Lung microvascular endothelial cell (primary cell): ENCODE data around the gene B4GALNT2. TPM values are rescaled to one million over a fixed set of nuclear protein-coding genes. Genes with fewer than 3 reads are reported as not detected.
A peak's percentile ranks its signal among the peaks of the same experiment; 100 is the strongest.
"Not testable (repeated sequence)": the region's sequence is repeated elsewhere in the genome, so short reads cannot be mapped to it uniquely, and the experiment has no call there.

Experiments used
- DNase-seq, 2 donors: peaks; one replicate each; pipeline versions ENCODE4 v3.0.0 to v3.0.0-alpha.2; 2010; ENCODE audit warnings: low read depth in 2 of 2
- total RNA-seq: library from RNA; depleted of rRNA; stranded (reverse); fragments of >200 nt; gene quantifications from 2 replicates; pipeline ENCODE4 v1.2.1, GENCODE V29; 2014

B4GALNT2 gene
- total RNA-seq, 1 donor from 2014 or later: not detected

GRCh38 chr17:49180303-49180702, 47.7 kb downstream of the B4GALNT2 start:
- DNase-seq: peak; percentile 68 to 73

DNA sequence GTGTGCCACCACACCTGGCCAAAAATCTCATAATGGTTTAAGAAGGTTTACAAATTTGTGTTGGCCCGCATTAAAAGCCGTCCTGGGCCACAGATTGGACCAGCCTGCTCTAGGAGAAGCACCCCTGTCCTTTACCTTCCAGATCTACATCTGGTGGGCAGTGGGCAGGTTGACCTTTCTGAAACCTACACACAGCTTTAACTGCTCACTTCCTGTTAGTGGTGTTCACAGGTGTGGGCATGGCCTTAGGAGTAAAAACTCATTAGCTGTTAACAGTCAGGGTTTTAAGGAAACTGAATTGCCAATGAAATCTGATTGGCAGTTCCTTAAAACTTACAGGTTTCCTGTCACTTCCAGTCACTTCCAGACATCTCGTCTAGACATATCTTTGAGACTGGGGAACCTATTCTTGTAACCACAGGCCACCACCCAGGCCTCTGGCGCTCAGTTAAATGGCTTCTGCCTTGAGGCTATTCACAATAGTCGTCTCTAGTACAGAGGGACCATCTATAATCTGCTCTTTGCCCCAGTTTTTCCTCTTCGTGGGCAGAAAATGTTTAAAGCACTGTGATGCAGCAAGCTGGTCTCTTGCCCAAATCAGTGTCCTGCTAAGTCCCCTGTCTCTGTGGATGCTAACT, 48.5 kb downstream of the B4GALNT2 start:
- no peak for DNase-seq

DNA sequence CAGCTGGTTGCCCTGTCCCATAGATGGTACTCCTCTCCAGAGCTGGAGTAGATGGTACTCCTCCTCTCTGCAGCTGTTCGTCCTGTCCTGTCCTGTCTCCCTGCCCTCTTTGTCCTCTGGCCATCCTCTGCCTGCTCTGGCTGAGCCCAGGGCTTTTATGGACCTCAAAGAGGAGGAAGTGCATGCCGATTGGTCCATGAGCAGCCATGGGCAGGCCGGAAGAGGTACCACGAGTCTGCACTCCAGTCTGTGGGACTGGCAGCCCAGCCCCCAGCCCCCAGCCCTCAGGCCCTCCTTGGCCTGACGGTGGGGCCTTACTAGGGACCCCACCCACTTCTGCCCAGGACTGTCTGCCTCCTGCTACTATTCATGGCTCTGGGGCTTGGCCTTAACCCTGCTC, 50.8 kb downstream of the B4GALNT2 start:
- DNase-seq: no peak

- no peak for DNase-seq
These were observed 51.2 kb downstream of the B4GALNT2 start for GRCh38 chr17:49183801-49184200.

GRCh38 chr17:49184522-49184921, 52.0 kb downstream of the B4GALNT2 start:
- DNase-seq: not testable (repeated sequence)

DNA sequence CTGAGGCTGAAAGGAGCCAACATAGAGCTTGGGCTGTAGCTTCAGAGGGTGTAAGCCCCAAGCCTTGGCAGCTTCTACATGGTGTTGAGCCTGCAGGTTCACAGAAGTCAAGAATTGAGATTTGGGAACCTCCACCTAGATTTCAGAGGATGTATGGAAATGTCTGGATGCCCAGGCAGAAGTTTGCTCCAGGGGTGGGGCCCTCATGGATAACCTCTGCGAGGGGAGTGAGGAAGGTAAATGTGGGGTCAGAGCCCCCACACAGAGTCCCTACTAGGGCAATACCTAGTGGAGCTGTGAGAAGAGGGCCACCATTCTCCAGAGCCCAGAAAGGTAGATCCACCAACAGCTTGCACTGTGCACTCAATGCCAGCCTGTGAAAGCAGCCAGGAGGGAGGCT, 52.8 kb downstream of the B4GALNT2 start:
- not testable (repeated sequence) for DNase-seq

DNA sequence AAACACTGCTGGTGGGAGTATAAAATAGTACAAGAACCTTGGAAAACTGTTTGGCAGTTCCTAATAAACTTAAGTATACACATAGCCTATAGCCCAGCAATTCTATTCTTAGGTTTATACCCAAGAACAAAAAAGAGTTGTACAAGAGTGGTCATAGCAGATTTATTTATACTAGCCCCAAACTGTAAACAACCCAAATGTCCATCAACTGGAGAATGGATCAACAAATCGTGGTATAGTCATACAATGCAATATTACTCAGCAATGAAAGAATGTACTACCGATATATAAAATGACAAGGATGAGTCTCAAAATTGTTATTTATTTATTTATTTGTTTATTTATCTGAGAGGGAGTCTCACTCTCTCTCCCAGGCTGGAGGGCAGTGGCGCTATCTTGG, 54.7 kb downstream of the B4GALNT2 start:
- DNase-seq: no peak

GRCh38 chr17:49190932-49191331, 58.4 kb downstream of the B4GALNT2 start:
- no peak for DNase-seq

- peak in 1 of 2 donors; percentile 71 for DNase-seq
These were observed 58.9 kb downstream of the B4GALNT2 start for GRCh38 chr17:49191409-49191916.

- DNase-seq: peak; percentile 84 to 91
These were observed 59.6 kb downstream of the B4GALNT2 start for GRCh38 chr17:49191917-49192741.

DNA sequence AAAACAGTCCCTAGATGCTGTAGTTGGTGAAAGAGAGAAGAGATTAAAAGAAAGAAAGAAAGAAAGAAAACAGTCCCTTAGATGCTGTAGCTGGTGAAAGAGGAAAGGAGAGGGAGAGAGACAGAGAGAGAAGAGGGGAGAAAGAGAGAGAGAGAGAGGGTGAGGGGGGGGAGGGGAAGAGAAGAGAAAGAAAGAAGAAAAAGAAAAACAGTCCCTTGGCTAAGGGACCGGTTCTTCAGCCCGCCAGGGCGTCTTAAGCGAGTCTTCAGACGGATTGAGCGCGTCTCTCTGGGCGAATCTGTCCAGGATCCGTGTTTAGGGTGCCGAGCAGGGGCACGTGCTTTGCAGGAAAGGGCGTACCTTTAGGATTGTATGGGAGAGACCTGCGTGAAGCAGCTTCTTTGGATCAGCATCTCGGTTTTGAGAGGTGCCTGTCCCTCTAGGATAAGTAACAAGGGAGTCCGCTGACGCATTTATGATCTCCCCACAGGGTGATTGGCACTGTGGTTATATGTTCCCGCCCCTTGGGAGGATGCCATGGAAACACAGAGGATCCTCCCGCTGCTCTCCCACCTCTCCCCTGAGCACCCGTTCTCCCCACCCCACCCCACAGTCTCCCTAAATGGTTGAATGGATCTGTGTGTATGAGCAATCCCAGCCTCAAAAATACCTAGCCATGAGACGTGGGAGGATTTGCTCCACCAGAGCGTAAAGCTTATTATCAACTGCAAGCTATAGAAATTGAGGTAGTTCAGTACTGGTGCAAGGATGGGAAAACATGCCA, 61.1 kb downstream of the B4GALNT2 start:
- DNase-seq: peak; percentile 65 to 67

DNA sequence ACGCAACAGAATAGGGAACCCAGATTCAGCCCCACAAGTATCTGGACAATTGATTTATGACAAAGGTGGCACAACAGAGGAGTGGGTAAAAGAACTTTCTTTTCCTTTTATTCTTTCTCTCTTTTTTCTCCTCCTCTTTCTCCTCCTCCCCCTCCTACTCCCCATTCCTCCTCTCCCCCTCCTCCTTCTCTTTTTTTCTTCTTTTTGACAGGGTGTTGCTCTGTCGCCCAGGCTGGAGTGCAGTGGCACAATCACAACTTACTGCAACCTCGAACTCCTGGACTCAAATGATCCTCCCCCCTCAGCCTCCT, 61.7 kb downstream of the B4GALNT2 start:
- DNase-seq: no peak

- no peak for DNase-seq
These were observed 63.2 kb downstream of the B4GALNT2 start for GRCh38 chr17:49195751-49196150.

DNA sequence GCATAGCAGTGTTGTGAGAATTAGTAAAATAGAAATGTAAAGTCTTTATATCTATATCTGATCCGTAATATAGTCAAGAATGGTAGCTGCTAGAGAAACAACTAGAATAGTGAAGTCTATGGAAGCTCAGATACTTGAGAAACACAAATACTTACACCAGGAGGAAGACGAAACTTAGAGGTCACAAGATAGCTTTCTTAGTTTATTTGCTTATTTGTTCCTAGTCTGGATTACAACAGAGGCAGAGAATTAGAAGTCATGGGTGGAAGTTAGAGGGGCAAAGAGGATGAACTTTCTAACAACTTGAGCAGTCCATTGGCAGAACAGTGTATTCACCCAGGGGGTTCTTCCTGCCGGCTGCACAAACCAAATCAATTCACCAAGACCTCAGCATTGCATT, 64.0 kb downstream of the B4GALNT2 start:
- no peak for DNase-seq

DNA sequence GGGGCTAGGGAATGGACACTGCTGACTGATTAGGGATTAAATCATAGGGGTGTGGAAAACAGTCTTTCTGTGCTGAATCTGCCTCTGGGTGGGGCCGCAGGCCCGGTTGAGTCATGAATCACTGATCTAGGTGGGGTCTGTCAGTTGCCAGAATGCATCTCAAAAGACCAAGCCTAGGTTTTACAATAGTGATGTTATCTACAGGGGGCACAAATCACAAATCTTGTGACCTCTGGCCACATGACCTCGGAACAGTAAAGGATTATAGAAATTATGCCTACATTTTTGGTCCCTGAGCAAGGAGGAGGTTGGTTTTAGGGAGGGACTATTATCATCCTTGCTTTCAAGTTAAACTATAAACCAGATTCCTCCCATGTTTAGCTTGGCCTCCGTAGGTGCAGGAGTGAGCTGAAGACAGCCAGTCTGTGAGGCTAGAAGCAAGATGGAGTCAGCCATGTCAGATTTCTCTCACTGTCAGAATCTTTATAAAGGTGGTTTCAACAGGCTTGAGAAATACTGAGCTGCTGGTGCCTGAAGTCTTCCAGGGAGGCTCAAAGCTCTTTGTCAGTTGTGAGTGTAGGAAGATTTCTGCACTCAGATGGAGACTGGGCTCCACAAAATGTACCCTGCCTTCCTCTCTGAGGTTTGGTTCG, 64.9 kb downstream of the B4GALNT2 start:
- no peak for DNase-seq

- DNase-seq: no peak
These were observed 65.6 kb downstream of the B4GALNT2 start for GRCh38 chr17:49198211-49198610.

- no peak for DNase-seq
These were observed 68.0 kb downstream of the B4GALNT2 start for GRCh38 chr17:49200423-49201083.

DNA sequence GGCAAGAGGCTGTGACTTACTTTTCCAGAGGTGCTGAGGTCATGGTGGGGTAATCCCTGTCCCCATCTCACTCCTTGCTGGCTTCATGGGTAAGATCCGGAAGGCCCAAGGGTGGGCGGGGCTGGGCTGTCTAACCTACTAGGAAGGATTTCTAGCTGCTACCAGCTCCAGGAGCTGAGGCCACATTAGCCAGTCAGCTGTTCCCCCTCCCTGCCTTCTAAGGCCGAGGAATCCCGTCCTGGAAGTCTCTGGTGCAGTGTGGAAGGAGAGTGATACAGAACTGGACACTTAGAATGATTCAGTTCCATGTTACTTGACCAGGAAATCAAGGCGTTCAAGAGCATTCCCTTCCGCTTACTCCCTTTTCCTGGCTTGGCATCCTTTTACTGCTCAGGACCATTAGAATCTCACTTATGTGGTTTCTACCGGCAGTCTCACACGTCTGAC, 68.9 kb downstream of the B4GALNT2 start:
- peak in 1 of 2 donors; percentile 88 for DNase-seq

DNA sequence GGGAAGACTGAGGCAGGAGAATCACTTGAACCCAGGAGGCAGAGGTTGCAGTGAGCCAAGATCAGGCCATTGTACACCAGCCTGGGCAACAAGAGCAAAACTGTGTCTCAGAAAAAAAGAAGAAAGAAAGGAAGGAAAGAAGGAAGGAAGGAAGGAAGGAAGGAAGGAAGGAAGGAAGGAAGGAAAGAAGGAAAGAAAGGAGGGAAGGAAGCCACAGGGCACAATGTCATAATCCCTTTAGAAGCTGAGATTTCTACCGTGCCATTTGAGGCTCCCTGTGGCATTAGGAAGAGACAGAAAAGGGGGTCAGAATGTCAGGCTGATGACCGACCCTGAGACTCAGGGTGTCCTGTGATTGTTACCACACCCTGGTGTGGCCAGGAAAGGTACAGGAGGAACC, 71.2 kb downstream of the B4GALNT2 start:
- DNase-seq: no peak

DNA sequence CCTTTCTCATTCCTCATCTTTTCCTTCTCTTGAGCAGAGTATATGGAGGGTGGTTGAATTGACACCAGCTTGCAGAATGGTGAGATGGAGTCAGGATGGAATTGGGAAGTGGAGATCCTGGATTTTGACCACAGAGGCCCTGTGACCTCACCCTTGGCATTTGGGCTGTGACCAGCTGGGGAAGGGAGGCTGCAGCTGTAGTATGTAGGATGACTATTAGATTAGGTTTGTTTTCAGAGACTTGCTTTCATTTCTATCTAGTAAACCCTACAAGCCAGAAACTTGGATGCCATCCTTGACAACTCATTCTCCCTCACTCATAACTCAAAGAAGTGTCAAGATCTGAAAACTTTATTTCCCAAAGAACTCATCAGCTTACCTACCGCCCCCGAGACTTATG, 71.9 kb downstream of the B4GALNT2 start:
- no peak for DNase-seq

DNA sequence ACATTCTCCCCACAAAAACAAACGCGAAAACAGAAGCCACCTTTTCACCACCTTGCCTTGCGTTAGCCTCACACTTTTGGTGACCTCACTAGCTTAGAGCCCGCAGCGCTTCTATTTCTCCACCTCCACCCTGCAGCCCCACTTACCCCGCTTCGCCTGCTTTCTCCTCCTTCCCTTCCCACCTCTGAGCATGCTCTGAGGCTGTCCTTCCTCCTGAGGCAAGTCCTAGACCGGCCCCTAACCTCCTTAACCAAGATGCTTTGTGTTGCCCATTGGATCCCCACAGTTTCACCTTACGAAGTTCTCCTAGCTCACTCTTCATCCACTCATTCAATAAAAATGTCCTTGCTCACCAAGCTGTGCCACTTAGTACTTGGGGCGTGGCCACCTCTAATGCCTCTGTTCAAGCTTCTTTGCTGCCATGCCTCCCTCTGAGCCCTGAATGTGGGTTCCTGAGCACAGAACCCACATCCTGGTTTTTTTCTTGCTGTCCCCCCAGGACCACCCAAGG, 76.5 kb downstream of the B4GALNT2 start:
- DNase-seq: no peak
